Astrocyte of the cerebellum (primary cell): ENCODE measurements around the gene CFAP119.

Experiments used
- DNase-seq: peaks from one replicate; pipeline ENCODE4 v3.0.0-alpha.2; 2011; ENCODE audit warnings: low read depth
- H3K4me3 ChIP-seq: 2 replicates; pipeline ENCODE4 v1.5.1; 2011; ENCODE audit warnings: mild to moderate bottlenecking, low read depth, low read length, moderate library complexity
- in situ Hi-C: cut with HindIII; loops from 2 replicates; pipeline ENCODE4 v1.10.0; 2017; ENCODE audit warnings: low sequenced_read_pairs
- TF ChIP-seq, protein P1 (sequence below): IDR thresholded peaks from 2 replicates; pipeline ENCODE4 v1.5.1; 2012; ENCODE audit warnings: low read length, low read depth, moderate library complexity, mild to moderate bottlenecking; ENCODE audit errors: missing control alignments

Gene CFAP119

DNA sequence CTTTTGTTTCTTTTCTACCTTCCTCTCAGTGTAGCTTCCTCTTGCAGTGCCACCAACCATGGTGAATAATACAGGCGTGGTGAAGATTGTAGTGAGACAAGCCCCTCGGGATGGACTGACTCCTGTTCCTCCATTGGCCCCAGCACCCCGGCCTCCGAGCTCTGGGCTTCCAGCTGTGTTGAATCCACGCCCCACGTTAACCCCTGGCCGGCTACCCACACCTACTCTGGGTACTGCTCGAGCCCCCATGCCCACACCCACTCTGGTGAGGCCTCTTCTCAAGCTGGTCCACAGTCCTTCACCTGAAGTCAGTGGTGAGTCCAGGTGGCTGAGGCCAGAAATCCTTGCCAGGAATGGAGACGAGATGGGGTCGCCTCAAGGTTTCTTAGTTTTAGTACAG is 38.9 kb downstream of the CFAP119 start:
- TF ChIP-seq, protein P1, sequence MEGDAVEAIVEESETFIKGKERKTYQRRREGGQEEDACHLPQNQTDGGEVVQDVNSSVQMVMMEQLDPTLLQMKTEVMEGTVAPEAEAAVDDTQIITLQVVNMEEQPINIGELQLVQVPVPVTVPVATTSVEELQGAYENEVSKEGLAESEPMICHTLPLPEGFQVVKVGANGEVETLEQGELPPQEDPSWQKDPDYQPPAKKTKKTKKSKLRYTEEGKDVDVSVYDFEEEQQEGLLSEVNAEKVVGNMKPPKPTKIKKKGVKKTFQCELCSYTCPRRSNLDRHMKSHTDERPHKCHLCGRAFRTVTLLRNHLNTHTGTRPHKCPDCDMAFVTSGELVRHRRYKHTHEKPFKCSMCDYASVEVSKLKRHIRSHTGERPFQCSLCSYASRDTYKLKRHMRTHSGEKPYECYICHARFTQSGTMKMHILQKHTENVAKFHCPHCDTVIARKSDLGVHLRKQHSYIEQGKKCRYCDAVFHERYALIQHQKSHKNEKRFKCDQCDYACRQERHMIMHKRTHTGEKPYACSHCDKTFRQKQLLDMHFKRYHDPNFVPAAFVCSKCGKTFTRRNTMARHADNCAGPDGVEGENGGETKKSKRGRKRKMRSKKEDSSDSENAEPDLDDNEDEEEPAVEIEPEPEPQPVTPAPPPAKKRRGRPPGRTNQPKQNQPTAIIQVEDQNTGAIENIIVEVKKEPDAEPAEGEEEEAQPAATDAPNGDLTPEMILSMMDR: no peak
- in situ Hi-C loops: no loop called here
- DNase-seq: no peak
- H3K4me3 ChIP-seq: no peak overlapping the region

DNA sequence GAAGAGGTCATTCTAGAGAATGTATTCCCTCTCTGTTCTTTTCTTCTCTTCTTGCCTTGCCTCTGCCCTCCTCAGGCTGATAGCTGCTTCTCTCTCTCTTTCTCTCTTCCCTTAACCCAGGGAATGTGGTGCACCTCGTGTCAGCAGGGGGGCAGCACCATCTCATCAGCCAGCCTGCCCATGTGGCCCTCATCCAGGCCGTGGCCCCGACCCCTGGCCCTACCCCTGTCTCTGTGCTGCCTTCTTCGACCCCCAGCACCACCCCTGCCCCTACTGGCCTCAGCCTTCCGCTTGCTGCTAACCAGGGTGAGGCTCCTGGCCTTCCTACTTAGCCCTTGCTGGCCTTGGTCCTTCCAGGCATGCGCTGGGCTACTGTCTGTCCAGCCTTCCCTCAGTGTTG is 39.4 kb downstream of the CFAP119 start:
- TF ChIP-seq, protein P1: no peak
- in situ Hi-C loops: no loop called here
- no peak for DNase-seq
- no peak overlapping the region for H3K4me3 ChIP-seq

DNA sequence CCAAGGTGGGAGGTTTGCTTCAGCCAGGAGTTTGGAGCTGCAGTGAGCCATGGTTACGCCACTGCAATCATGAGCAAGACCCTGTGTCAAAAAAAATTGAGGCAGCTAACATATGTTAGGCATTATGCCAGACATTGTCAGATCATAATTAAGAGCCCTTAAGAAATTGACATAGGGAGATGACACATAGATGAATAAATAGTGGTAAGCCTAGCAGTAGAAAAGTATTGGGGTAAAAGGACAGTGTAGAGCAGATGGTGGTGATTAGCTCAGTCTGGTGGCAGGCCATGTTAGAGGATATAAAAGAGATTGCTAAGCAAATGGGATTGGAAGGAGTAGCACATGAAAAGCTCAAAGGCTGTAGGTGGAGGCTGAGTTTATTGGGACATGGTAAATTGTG is 40.3 kb downstream of the CFAP119 start:
- TF ChIP-seq, protein P1: no peak
- in situ Hi-C loops: no loop called here
- no peak overlapping the region for H3K4me3 ChIP-seq
- no peak for DNase-seq

DNA sequence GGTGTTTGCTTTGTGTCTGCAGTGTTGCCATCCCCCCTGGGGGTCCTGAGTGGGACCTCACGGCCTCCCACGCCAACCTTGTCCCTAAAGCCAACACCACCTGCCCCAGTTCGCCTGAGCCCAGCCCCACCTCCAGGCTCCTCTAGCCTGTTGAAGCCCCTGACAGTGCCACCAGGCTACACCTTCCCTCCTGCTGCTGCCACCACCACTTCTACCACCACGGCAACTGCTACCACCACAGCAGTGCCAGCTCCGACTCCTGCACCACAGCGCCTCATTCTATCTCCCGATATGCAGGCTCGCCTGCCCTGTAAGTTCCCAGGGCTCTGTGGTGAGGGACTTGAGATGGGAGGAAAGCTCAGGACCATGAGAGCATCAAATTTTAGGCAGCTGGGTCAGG is 40.7 kb downstream of the CFAP119 start:
- TF ChIP-seq, protein P1: no peak
- in situ Hi-C loops: no loop called here
- H3K4me3 ChIP-seq: no peak overlapping the region

DNA sequence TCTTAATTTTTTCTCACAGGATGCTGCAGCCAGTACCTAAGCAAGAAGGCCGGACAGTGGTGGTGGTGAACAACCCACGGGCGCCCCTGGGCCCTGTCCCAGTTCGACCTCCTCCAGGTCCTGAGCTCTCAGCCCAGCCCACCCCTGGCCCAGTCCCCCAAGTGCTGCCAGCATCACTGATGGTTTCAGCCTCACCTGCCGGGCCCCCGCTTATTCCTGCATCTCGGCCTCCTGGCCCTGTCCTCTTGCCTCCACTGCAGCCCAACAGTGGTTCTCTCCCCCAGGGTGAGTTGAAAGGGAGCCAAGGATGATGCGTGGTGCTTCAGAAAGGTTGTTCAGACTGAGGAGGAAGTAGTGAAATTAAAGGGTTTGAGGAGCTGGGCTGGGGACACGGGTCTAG is 41.2 kb downstream of the CFAP119 start:
- in situ Hi-C loops: no loop called here
- no peak overlapping the region for H3K4me3 ChIP-seq
- no peak for DNase-seq
- TF ChIP-seq, protein P1: no peak

More for the DNA sequence above, 40.7 kb downstream of the CFAP119 start:
- no peak for DNase-seq

DNA sequence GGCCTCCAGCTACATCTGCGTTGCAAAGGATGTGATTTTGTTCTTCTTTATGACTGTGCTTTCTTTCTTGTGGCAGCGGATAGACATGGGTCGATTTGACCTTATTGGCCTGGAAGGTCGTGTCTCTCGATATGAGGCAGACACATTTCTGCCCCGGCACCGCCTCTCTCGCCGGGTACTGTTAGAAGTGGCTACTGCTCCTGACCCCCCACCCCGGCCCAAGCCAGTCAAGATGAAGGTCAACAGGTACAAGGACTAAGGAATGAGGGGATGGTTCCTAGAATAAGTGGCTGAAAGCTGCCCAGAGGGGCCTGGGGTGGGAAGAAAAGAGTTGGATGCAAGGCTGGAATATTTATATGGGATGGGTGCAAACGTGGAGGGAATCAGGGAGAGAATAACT is 41.8 kb downstream of the CFAP119 start:
- TF ChIP-seq, protein P1: no peak
- no peak overlapping the region for H3K4me3 ChIP-seq
- in situ Hi-C loops: no loop called here
- DNase-seq: no peak
